ENCODE results near the gene ARIH2.

DNA sequence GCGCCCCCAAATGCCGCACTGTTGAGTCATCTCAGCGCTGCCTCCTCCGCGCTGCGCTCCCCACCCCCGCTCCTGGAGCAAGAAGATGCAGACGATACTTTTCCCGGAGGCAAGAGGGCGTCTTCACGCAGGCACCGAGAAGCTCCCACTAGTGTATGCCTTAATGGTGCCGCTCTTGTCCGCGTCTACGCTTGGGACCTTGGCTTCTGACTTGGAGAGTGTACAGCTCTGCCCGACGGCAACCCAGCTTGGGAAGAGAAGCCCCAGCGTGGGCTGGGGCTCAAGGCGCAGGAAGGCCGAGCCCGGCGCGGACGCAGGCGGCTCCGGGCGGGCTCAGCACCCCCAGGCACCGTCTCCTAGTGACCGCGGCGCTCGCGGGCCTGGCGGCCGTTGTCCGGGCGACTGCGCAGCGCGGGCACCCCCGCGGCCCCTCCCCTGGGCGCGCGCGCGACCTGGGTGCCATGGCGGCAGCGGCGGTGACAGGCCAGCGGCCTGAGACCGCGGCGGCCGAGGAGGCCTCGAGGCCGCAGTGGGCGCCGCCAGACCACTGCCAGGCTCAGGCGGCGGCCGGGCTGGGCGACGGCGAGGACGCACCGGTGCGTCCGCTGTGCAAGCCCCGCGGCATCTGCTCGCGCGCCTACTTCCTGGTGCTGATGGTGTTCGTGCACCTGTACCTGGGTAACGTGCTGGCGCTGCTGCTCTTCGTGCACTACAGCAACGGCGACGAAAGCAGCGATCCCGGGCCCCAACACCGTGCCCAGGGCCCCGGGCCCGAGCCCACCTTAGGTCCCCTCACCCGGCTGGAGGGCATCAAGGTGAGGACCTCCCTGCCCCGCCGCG lies 71.4 kb downstream of the ARIH2 start, which contains the start of gene P4HTM:
- TF ChIP-seq, protein P1, sequence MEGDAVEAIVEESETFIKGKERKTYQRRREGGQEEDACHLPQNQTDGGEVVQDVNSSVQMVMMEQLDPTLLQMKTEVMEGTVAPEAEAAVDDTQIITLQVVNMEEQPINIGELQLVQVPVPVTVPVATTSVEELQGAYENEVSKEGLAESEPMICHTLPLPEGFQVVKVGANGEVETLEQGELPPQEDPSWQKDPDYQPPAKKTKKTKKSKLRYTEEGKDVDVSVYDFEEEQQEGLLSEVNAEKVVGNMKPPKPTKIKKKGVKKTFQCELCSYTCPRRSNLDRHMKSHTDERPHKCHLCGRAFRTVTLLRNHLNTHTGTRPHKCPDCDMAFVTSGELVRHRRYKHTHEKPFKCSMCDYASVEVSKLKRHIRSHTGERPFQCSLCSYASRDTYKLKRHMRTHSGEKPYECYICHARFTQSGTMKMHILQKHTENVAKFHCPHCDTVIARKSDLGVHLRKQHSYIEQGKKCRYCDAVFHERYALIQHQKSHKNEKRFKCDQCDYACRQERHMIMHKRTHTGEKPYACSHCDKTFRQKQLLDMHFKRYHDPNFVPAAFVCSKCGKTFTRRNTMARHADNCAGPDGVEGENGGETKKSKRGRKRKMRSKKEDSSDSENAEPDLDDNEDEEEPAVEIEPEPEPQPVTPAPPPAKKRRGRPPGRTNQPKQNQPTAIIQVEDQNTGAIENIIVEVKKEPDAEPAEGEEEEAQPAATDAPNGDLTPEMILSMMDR (conservative IDR thresholded peaks at IDR 0.05; ENCODE audit: low read depth in 2 of 2), result peak; percentile 32 to 49
- no peak for TF ChIP-seq EZH2 (IDR thresholded peaks at IDR 0.05; ENCODE audit: low read depth, unreplicated experiment)
- peak; percentile 82 for TF ChIP-seq POLR2AphosphoS5 (IDR thresholded peaks at IDR 0.05; ENCODE audit: low read depth)
- TF ChIP-seq, protein P2, sequence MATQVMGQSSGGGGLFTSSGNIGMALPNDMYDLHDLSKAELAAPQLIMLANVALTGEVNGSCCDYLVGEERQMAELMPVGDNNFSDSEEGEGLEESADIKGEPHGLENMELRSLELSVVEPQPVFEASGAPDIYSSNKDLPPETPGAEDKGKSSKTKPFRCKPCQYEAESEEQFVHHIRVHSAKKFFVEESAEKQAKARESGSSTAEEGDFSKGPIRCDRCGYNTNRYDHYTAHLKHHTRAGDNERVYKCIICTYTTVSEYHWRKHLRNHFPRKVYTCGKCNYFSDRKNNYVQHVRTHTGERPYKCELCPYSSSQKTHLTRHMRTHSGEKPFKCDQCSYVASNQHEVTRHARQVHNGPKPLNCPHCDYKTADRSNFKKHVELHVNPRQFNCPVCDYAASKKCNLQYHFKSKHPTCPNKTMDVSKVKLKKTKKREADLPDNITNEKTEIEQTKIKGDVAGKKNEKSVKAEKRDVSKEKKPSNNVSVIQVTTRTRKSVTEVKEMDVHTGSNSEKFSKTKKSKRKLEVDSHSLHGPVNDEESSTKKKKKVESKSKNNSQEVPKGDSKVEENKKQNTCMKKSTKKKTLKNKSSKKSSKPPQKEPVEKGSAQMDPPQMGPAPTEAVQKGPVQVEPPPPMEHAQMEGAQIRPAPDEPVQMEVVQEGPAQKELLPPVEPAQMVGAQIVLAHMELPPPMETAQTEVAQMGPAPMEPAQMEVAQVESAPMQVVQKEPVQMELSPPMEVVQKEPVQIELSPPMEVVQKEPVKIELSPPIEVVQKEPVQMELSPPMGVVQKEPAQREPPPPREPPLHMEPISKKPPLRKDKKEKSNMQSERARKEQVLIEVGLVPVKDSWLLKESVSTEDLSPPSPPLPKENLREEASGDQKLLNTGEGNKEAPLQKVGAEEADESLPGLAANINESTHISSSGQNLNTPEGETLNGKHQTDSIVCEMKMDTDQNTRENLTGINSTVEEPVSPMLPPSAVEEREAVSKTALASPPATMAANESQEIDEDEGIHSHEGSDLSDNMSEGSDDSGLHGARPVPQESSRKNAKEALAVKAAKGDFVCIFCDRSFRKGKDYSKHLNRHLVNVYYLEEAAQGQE (IDR thresholded peaks at IDR 0.05; ENCODE audit: unreplicated experiment), result no peak
- TF ChIP-seq EZH2phosphoT487 (IDR thresholded peaks at IDR 0.05; ENCODE audit: unreplicated experiment), result no peak
- TF ChIP-seq NANOG (IDR thresholded peaks at IDR 0.05; ENCODE audit: borderline replicate concordance), result no peak
- TF ChIP-seq, protein P3, sequence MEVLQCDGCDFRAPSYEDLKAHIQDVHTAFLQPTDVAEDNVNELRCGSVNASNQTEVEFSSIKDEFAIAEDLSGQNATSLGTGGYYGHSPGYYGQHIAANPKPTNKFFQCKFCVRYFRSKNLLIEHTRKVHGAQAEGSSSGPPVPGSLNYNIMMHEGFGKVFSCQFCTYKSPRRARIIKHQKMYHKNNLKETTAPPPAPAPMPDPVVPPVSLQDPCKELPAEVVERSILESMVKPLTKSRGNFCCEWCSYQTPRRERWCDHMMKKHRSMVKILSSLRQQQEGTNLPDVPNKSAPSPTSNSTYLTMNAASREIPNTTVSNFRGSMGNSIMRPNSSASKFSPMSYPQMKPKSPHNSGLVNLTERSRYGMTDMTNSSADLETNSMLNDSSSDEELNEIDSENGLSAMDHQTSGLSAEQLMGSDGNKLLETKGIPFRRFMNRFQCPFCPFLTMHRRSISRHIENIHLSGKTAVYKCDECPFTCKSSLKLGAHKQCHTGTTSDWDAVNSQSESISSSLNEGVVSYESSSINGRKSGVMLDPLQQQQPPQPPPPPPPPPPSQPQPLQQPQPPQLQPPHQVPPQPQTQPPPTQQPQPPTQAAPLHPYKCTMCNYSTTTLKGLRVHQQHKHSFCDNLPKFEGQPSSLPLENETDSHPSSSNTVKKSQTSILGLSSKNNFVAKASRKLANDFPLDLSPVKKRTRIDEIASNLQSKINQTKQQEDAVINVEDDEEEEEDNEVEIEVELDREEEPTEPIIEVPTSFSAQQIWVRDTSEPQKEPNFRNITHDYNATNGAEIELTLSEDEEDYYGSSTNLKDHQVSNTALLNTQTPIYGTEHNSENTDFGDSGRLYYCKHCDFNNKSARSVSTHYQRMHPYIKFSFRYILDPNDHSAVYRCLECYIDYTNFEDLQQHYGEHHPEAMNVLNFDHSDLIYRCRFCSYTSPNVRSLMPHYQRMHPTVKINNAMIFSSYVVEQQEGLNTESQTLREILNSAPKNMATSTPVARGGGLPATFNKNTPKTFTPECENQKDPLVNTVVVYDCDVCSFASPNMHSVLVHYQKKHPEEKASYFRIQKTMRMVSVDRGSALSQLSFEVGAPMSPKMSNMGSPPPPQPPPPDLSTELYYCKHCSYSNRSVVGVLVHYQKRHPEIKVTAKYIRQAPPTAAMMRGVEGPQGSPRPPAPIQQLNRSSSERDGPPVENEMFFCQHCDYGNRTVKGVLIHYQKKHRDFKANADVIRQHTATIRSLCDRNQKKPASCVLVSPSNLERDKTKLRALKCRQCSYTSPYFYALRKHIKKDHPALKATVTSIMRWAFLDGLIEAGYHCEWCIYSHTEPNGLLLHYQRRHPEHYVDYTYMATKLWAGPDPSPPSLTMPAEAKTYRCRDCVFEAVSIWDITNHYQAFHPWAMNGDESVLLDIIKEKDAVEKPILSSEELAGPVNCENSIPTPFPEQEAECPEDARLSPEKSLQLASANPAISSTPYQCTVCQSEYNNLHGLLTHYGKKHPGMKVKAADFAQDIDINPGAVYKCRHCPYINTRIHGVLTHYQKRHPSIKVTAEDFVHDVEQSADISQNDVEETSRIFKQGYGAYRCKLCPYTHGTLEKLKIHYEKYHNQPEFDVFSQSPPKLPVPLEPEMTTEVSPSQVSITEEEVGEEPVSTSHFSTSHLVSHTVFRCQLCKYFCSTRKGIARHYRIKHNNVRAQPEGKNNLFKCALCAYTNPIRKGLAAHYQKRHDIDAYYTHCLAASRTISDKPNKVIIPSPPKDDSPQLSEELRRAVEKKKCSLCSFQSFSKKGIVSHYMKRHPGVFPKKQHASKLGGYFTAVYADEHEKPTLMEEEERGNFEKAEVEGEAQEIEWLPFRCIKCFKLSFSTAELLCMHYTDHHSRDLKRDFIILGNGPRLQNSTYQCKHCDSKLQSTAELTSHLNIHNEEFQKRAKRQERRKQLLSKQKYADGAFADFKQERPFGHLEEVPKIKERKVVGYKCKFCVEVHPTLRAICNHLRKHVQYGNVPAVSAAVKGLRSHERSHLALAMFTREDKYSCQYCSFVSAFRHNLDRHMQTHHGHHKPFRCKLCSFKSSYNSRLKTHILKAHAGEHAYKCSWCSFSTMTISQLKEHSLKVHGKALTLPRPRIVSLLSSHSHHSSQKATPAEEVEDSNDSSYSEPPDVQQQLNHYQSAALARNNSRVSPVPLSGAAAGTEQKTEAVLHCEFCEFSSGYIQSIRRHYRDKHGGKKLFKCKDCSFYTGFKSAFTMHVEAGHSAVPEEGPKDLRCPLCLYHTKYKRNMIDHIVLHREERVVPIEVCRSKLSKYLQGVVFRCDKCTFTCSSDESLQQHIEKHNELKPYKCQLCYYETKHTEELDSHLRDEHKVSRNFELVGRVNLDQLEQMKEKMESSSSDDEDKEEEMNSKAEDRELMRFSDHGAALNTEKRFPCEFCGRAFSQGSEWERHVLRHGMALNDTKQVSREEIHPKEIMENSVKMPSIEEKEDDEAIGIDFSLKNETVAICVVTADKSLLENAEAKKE (CRISPR knock-in tag; IDR thresholded peaks at IDR 0.05), result no peak
